Heart right ventricle (tissue), 16 donors: ENCODE results near the gene GNG12. TPM values are rescaled to one million over a fixed set of nuclear protein-coding genes. Genes with fewer than 3 reads are reported as not detected.

Experiments used
- ATAC-seq, 8 donors: fragments of 200-7000 bp; cut with Tn5 transposase; one replicate each; pipeline ENCODE4 v1.9.1; 2020; ENCODE audit warnings: mild to moderate bottlenecking in 8 of 8, moderate library complexity in 8 of 8, moderate number of reproducible peaks in 1 of 8
- DNase-seq, 2 donors: peaks; one replicate each; pipeline ENCODE4 v3.0.0-alpha.2; 2020
- H3K27ac ChIP-seq, 10 donors: fragments of 200-600 bp; sonication (generic) in 2 of 10; one replicate each; pipeline versions ENCODE4 v1.5.0 to v1.8.0; 2020 to 2022; ENCODE audit warnings: mild to moderate bottlenecking in 3 of 10
- H3K27me3 ChIP-seq, 7 donors: fragments of 200-600 bp; one replicate each; pipeline ENCODE4 v1.8.0; 2021 to 2022; ENCODE audit warnings: mild to moderate bottlenecking in 2 of 7
- H3K36me3 ChIP-seq, 9 donors: fragments of 200-600 bp; sonication (generic) in 1 of 9; one replicate each; pipeline versions ENCODE4 v1.5.0 to v1.8.0; 2020 to 2022; ENCODE audit warnings: mild to moderate bottlenecking in 2 of 9
- H3K4me1 ChIP-seq, 9 donors: fragments of 200-600 bp; sonication (generic) in 1 of 9; one replicate each; pipeline versions ENCODE4 v1.5.0 to v1.8.0; 2020 to 2022; ENCODE audit warnings: mild to moderate bottlenecking in 4 of 9
- H3K4me3 ChIP-seq, 10 donors: fragments of 200-600 bp; sonication (generic) in 2 of 10; one replicate each; pipeline versions ENCODE4 v1.5.0 to v1.8.0; 2020 to 2022; ENCODE audit warnings: mild to moderate bottlenecking in 7 of 10, moderate library complexity in 2 of 10
- H3K9me3 ChIP-seq, 11 donors: fragments of 200-600 bp in 10 of 11; sonication (generic) in 2 of 11; one replicate each; pipeline versions ENCODE4 v1.5.0 to v1.8.0; 2013 to 2022; ENCODE audit warnings: mild to moderate bottlenecking in 2 of 11, control low read depth in 1 of 11, moderate library complexity in 1 of 11
- CTCF ChIP-seq, 9 donors: fragments of 200-600 bp; sonication (generic) in 2 of 9; IDR thresholded peaks; one replicate each; pipeline versions ENCODE4 v1.5.0 to v1.8.0; 2021 to 2022; ENCODE audit warnings: antibody characterized with exemption in 9 of 9, mild to moderate bottlenecking in 5 of 9, moderate library complexity in 1 of 9
- WGBS, 2 donors: extraction: QIAGEN DNeasy Blood & Tissue Kit; methylation state at CpG; one replicate each; pipeline ENCODE4 v1.1.7; 2013; ENCODE audit warnings: inconsistent platforms in 1 of 2; 5-methylcytosine and 5-hydroxymethylcytosine counted together
- intact Hi-C, 10 donors: fragments of 100-400 bp; cut with DNase I; formaldehyde crosslinking; loops; one replicate each; pipeline versions ENCODE4 v1.11.1 to v1.14.2; 2022
- polyA plus RNA-seq, 2 donors: library from polyadenylated mRNA; stranded (reverse); fragments of 200-250 nt; gene quantifications; one replicate each; pipeline ENCODE4 v1.2.3, GENCODE V29; 2013
- total RNA-seq, 10 donors: library from RNA; stranded (reverse); fragmentation: NEBNext Ultra II Directional in 3 of 10; extraction: Animal tissue kit (Norgen Biotek cat#: 25700) in 3 of 10; gene quantifications; one replicate each; pipeline versions ENCODE4 v1.2.1 to v1.2.4, GENCODE V29; 2021 to 2023
- donor health status: Arrhythmogenic right ventricular cardiomyopathy.
- donor health status: ischemic (EF 13 %, LVEDD 7.1; RV severe dilation, severe dysfunction).
- donor health status: healthy with polysubstance abuse.
- donor health status: DM: no; HTN: yes; CAD: no.
- donor health status: DM: no; HTN: no; CAD: no.
- donor health status: ischemic (EF 25% LVEDD 6.9; RV normal size, moderate dysfunction).
- donor health status: ischemic (EF 25% LVEDD 5.7; RV mildly dilated, moderate dysfunction).
- donor health status: healthy.
- donor health status: DM: yes; HTN: yes; CAD: no.
- donor health status: Ischemic cardiomyopathy.
- donor health status: ischemic (EF 35%, LVEDD 5.7; RV mildly dilated, moderate dysfunction).
- donor health status: nonischemic (EF 11% LVEDD 7.7; RV severe dilation, severe dysfunction).
- donor health status: DM: yes; HTN: yes; CAD: no.
- donor health status: PGD.
- donor health status: ischemic (EF 29% LVEDD 5.4; RV normal size, mild dysfunction).
- donor health status: nonischemic (EF 23%, LVEDD 6.1; RV moderate dilation, normal function).

GNG12 gene
- total and polyA plus RNA-seq, 12 donors: 8.5 to 49.4 (median 34.5) TPM

GRCh38 chr1:67839826-67840225, 6.6 kb upstream of the GNG12 start:
- Histone ChIP-seq H3K36me3 (no peaks in the 10 kb centered on the region), H3K27me3 (peaks cover 0 to 12% (median 0%) of the 10 kb centered on the region in 7 donors), H3K4me3 (no peak overlapping the region), H3K9me3 (no peaks in the 10 kb centered on the region), H3K27ac (no peak overlapping the region), H3K4me1 (peaks cover 0 to 28% (median 12%) of the 10 kb centered on the region in 9 donors)
- 96 to 97% methylated on average over 2 of the region's 2 CpGs for WGBS, 2 donors
- ATAC-seq (no peak), DNase-seq (no peak)
- intact Hi-C loops: loop anchor here in 7 of 10 donors (5.0 to 10.0 kb wide), 5 partner anchors 65 to 305 kb away; partner anchors contain the start of gene GADD45A (in 1 of the 7)
- no peak for TF ChIP-seq CTCF (IDR thresholded peaks at IDR 0.05)

GRCh38 chr1:67838180-67838910, 5.1 kb upstream of the GNG12 start:
- DNase-seq: no peak
- ATAC-seq: no peak
- H3K9me3 ChIP-seq: no peaks in the 10 kb centered on the region
- intact Hi-C loops: loop anchor here in 7 of 10 donors (5.0 to 10.0 kb wide), 5 partner anchors 64 to 304 kb away; partner anchors contain the start of gene GADD45A (in 1 of the 7)
- H3K27me3 ChIP-seq: peaks cover 0 to 27% (median 0%) of the 10 kb centered on the region in 7 donors
- H3K4me1 ChIP-seq: peaks cover 0 to 28% (median 16%) of the 10 kb centered on the region in 9 donors
- no peak overlapping the region for H3K27ac ChIP-seq
- TF ChIP-seq CTCF (IDR thresholded peaks at IDR 0.05): no peak
- WGBS, 2 donors: 61 to 65% methylated on average over 5 of the region's 5 CpGs
- H3K4me3 ChIP-seq: no peak overlapping the region
- H3K36me3 ChIP-seq: no peaks in the 10 kb centered on the region

- no peak for TF ChIP-seq CTCF (IDR thresholded peaks at IDR 0.05)
- H3K4me1 ChIP-seq: peaks cover 0 to 28% (median 16%) of the 10 kb centered on the region in 9 donors
- intact Hi-C loops: loop anchor here in 7 of 10 donors (5.0 to 10.0 kb wide), 5 partner anchors 62 to 302 kb away; partner anchors contain the start of gene GADD45A (in 1 of the 7)
- H3K36me3 ChIP-seq: no peaks in the 10 kb centered on the region
- no peak for DNase-seq
- no peak overlapping the region for H3K27ac ChIP-seq
- no peaks in the 10 kb centered on the region for H3K9me3 ChIP-seq
- no peak for ATAC-seq
- no peak overlapping the region for H3K4me3 ChIP-seq
- H3K27me3 ChIP-seq: peaks cover 0 to 43% (median 0%) of the 10 kb centered on the region in 7 donors
- 90 to 91% methylated on average over 2 of the region's 2 CpGs for WGBS, 2 donors
These were observed 3.5 kb upstream of the GNG12 start for GRCh38 chr1:67836769-67837168.

- TF ChIP-seq CTCF (IDR thresholded peaks at IDR 0.05): no peak
- no peak overlapping the region for H3K4me3 ChIP-seq
- H3K4me1 ChIP-seq: peaks cover 0 to 33% (median 17%) of the 10 kb centered on the region in 9 donors
- intact Hi-C loops: loop anchor here in 7 of 10 donors (5.0 to 10.0 kb wide), 5 partner anchors 61 to 301 kb away; partner anchors contain the start of gene GADD45A (in 1 of the 7)
- DNase-seq: no peak
- H3K36me3 ChIP-seq: no peaks in the 10 kb centered on the region
- peaks cover 0 to 52% (median 0%) of the 10 kb centered on the region in 7 donors for H3K27me3 ChIP-seq
- 61 to 62% methylated on average over 3 of the region's 3 CpGs for WGBS, 2 donors
- no peak overlapping the region for H3K27ac ChIP-seq
- ATAC-seq: no peak
- H3K9me3 ChIP-seq: no peaks in the 10 kb centered on the region
These were observed 2.6 kb upstream of the GNG12 start for GRCh38 chr1:67835663-67836452.
